ENCODE measurements around the gene RAB4A.

Gene RAB4A

DNA sequence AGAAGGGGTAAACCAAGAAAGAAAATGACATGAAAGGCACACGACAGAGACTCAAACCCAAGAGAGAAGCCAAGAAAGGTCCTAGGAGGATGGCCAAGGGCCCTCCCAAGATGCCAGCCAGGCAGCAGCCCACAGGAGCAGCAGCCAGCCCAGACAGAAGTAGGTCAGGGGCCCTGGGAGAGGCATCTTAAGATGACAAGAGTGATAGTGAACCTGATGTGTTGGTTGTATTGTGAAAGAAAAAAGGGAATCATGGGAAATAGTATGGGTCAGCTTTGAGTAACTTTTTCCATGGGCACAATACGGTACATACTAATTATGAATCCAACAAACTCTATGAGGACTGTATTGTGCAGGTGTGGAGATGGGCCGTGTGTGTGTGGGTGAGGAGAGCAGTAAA, 68.6 kb downstream of the RAB4A start:
- TF ChIP-seq, protein P1, sequence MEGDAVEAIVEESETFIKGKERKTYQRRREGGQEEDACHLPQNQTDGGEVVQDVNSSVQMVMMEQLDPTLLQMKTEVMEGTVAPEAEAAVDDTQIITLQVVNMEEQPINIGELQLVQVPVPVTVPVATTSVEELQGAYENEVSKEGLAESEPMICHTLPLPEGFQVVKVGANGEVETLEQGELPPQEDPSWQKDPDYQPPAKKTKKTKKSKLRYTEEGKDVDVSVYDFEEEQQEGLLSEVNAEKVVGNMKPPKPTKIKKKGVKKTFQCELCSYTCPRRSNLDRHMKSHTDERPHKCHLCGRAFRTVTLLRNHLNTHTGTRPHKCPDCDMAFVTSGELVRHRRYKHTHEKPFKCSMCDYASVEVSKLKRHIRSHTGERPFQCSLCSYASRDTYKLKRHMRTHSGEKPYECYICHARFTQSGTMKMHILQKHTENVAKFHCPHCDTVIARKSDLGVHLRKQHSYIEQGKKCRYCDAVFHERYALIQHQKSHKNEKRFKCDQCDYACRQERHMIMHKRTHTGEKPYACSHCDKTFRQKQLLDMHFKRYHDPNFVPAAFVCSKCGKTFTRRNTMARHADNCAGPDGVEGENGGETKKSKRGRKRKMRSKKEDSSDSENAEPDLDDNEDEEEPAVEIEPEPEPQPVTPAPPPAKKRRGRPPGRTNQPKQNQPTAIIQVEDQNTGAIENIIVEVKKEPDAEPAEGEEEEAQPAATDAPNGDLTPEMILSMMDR (IDR thresholded peaks at IDR 0.05; ENCODE audit: low read depth, low read length), result no peak
- TF ChIP-seq MYC (IDR thresholded peaks at IDR 0.05; ENCODE audit: low read depth, low read length) (no peak), MAX (IDR thresholded peaks at IDR 0.05; ENCODE audit: low read depth, low read length) (no peak), POLR2A (IDR thresholded peaks at IDR 0.05; ENCODE audit: extremely low read depth, insufficient read length) (no peak)
- peak; percentile 39 for DNase-seq (ENCODE audit: low read depth)

DNA sequence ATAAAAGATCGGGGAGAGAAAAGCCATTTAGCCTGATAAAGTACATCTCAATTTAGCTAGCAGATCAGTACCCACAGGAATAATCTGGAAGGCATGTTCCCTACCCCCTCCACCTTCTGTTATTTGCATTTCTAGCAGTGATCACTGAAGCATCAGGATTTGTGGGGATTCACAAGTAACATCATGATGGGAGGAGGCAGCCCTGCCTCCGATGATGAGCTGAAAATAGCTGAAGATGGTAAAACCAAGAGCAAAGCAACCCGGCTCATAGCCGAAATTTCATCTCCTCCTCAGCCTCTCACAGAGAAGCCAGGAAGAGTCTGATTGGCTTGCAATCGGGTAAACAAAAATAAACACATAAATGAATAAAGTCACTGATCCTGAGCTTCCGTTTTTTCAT, 69.6 kb downstream of the RAB4A start:
- peak overlapping the region; percentile 93 for H3K4me3 ChIP-seq (ENCODE audit: low read depth, low read length)
- DNase-seq (ENCODE audit: low read depth), result no peak
- no peak for TF ChIP-seq POLR2A (IDR thresholded peaks at IDR 0.05; ENCODE audit: extremely low read depth, insufficient read length)

More for the DNA sequence above, 68.6 kb downstream of the RAB4A start:
- peak overlapping the region; percentile 32 for H3K4me3 ChIP-seq (ENCODE audit: low read depth, low read length)

DNA sequence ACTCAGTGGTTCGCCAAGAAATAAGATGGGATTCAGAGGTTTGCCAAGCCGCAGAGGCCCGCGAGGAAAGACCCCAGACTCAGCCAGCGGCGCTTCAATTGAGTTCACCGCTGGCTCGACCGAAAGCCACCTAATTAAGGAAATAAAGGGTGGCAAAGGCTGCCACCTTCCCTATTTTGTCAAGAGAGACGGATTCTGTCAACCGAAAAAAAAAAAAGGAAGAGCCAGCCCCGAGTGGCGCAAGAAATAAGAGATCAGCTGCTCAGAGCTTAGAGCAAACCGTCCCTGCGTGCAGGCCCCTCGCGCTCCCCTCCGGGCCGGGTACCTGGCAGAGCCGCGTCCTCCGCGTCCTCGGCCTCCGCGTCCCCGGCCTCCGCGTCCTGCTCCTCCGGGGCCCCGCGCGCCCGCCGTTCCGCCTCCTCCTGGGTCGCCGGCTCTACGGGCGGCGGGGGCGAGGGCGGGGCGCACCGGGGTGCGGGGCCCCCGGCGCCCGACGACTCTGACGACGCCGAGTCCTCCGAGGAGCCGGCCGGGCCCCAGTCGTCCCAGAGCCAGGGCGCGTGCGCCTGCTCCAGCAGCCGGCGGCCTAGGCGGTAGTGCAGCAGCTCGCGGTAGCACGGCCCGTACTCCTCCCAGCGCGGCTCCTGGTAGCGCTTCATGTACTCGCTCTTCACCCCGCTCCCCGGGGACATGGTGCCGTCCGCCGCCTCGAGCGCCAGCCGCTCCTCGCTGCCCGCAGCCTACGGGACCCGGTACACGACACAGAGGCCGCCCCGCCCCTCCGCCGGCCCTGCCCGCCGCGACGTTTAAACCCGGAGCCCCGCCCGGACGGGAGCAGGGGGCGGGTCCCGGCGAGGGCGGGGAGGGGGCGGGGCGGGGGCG, 71.1 kb downstream of the RAB4A start:
- DNase-seq (ENCODE audit: low read depth), result peak; percentile 91
- H3K4me3 ChIP-seq (ENCODE audit: low read depth, low read length), result peak overlapping the region; percentile 93
- TF ChIP-seq MAX (IDR thresholded peaks at IDR 0.05; ENCODE audit: low read depth, low read length) (peak; percentile 45), MYC (IDR thresholded peaks at IDR 0.05; ENCODE audit: low read depth, low read length) (peak; percentile 27; the same call in 1 of the 2 replicates), POLR2A (IDR thresholded peaks at IDR 0.05; ENCODE audit: extremely low read depth, insufficient read length) (peak; percentile 60)
- TF ChIP-seq, protein P1 (IDR thresholded peaks at IDR 0.05; ENCODE audit: low read depth, low read length), result no peak

DNA sequence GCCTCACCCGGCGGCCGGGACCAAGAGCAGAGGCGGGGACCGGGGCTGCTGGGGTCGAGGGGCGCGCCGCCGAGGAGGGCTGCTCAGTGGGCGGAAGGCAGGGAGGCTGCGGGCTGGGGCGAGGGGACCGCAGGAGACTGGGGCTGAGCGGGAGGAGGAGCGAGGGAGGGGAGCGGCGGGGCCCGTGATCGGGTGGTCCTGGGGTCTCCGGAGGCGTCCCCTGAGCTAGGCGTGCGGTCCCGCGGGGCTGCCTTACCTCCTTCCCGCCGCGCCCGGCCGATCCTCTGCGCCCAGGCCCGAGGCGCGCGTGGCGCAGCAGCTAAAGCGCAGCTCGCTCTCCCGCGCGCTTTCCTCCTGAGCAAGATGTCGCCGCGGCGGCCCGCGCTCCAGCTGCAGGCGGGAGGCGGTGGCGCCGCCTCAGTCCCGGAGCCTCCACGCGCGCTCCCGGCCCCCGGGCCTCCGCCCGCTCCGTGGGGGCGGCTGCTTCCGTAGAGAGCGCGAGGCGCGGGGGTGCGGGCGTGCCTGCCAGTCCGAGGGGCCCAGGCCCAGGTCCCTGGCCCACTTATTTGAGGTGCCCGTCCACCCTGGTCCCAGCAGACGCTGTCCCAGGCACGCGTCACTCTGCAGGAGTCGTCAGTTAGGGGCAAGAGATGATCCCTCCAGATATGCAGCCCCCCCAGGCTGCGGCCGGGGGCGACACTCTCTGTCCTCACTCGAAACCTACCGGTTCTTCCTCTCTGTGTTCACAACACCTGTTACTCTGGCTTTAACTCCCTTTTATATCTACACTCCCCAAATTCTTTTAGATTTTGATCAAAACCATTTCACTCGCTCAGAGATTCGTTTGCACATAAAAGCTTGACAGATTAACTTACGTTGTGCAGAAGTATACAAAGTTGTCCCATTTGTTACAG, 72.0 kb downstream of the RAB4A start, which contains the start of gene CCSAP:
Gene CCSAP (minus strand): TSS at position 392 of the 914 bp plus-strand sequence. CDS start 582 bp downstream, outside the sequence.
- peak; percentile 74 for TF ChIP-seq POLR2A (IDR thresholded peaks at IDR 0.05; ENCODE audit: extremely low read depth, insufficient read length)
- TF ChIP-seq MAX (IDR thresholded peaks at IDR 0.05; ENCODE audit: low read depth, low read length), result 0 out of 2 replicates have a peak, but pooled peaks have one; percentile 50
- TF ChIP-seq, protein P1 (IDR thresholded peaks at IDR 0.05; ENCODE audit: low read depth, low read length), result no peak
- TF ChIP-seq MYC (IDR thresholded peaks at IDR 0.05; ENCODE audit: low read depth, low read length), result peak; percentile 35; the same call in 1 of the 2 replicates
- peak; percentile 77 for DNase-seq (ENCODE audit: low read depth)
- peak within 1 kb of the TSS; percentile 93 for H3K4me3 ChIP-seq (ENCODE audit: low read depth, low read length)

DNA sequence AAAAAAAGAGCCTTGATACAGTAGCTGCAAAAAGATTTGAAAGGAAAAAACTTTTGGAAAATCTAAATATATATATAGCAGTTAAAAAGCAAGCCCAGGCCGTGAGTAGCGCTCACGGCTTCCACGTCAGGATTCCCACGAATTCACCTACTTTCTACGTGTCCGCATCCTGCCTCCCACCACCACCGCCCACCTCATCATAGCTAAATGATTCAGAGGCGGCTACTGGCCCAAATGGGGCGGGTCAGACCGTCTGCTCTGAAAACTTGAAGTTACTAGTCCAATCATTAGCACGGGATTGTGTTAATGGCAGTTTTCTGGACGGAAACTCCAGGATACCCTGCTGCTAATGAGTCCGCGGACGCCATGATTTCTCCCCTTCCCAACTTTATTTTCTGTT, 73.2 kb downstream of the RAB4A start:
- no peak overlapping the region for H3K4me3 ChIP-seq (ENCODE audit: low read depth, low read length)
- TF ChIP-seq, protein P1 (IDR thresholded peaks at IDR 0.05; ENCODE audit: low read depth, low read length), result no peak
- DNase-seq (ENCODE audit: low read depth), result no peak
